Measurements from ENCODE around the gene CCDC91. TPM values are rescaled to one million over a fixed set of nuclear protein-coding genes. Genes with fewer than 3 reads are reported as not detected.
"Not testable (repeated sequence)": the region's sequence is repeated elsewhere in the genome, so short reads cannot be mapped to it uniquely, and the experiment has no call there.

CCDC91 gene
- total RNA-seq, 1 donor from 2014 or later, result 51.3 TPM

DNA sequence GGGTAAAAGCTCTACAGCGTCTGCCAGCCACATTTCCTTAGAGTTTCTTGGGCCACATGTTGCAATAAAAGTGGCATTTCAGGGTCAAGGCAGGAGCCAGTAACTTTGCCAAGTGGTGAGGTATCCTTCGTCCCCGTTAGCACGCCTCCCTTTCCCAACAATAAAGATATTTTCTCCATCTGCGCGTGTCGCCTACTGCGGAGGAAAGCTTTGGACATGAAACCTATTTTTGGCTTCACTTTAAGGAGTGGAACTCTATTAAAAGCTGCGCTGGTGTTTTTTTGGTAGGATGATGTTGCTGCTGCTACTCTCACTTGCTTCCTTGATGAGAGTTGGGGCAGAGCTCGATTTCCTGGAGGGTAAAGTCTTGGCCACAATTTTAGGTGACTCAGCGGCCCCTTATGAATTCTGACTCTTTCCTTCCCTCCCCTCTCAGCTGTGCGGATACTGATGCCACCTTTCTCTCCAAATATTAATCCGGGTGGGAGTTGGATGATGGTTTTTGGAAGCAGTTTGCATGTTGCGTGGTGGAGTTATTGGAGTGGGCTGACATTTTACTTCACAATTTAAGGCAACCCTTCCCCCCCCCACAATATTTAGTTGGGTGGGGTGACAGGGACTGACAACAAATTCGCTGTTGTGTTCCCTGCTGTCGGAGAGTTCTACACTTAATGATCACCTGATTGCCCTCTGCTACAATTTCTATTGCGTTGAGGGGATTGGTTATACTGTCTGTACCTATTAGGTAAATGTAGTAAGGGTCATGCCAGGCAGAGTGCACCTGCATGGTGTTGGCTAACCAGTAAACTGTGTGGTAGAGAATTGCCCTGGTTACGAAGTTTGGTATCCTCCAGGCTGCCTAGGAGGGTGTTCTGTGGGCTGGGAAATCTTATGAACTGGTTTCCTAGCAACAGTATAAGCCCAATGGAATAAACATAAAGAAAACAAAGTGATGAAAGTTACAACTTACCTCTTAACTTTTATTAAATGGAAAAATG, 1.1 kb downstream of the CCDC91 start:
- Mint-ChIP-seq H3K27me3 (no peaks in the 10 kb centered on the region), H3K27ac (peak overlapping the region; percentile 98), H3K36me3 (ENCODE audit: insufficient read depth) (peaks cover 27% of the 10 kb centered on the region), H3K4me1 (ENCODE audit: low read depth) (peaks cover 14% of the 10 kb centered on the region), H3K4me3 (ENCODE audit: low read depth) (peak overlapping the region; percentile 92), H3K9me3 (ENCODE audit: low read depth) (peaks cover 34% of the 10 kb centered on the region)
- TF ChIP-seq, protein P1, sequence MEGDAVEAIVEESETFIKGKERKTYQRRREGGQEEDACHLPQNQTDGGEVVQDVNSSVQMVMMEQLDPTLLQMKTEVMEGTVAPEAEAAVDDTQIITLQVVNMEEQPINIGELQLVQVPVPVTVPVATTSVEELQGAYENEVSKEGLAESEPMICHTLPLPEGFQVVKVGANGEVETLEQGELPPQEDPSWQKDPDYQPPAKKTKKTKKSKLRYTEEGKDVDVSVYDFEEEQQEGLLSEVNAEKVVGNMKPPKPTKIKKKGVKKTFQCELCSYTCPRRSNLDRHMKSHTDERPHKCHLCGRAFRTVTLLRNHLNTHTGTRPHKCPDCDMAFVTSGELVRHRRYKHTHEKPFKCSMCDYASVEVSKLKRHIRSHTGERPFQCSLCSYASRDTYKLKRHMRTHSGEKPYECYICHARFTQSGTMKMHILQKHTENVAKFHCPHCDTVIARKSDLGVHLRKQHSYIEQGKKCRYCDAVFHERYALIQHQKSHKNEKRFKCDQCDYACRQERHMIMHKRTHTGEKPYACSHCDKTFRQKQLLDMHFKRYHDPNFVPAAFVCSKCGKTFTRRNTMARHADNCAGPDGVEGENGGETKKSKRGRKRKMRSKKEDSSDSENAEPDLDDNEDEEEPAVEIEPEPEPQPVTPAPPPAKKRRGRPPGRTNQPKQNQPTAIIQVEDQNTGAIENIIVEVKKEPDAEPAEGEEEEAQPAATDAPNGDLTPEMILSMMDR (IDR thresholded peaks at IDR 0.05; ENCODE audit: unreplicated experiment), result no peak
- DNase-seq (ENCODE audit: low spot score, unreplicated experiment), result no peak

DNA sequence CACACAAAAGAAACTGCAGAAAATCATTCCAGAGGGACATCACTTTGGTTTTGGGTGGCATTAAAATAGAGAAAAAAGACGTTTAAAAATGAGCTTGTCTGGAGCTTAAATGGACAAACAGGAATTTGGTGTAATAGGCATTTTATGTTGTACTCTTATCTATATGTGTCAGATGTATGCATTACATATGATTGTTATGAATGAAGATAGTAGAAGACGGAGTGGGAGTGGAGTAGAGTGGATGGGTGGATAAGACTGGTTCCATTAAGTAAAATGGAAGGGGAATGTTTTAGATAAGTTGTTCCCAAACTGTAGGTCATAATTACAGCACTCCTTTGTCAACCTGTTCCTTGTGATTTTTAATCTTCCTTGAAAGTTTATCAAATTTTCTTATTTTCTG, 1.9 kb downstream of the CCDC91 start:
- Mint-ChIP-seq H3K36me3 (ENCODE audit: insufficient read depth) (peaks cover 27% of the 10 kb centered on the region), H3K27ac (no peak overlapping the region), H3K4me3 (ENCODE audit: low read depth) (peak overlapping the region; percentile 92), H3K4me1 (ENCODE audit: low read depth) (peaks cover 14% of the 10 kb centered on the region), H3K27me3 (no peaks in the 10 kb centered on the region), H3K9me3 (ENCODE audit: low read depth) (peaks cover 38% of the 10 kb centered on the region)
- TF ChIP-seq, protein P1 (IDR thresholded peaks at IDR 0.05; ENCODE audit: unreplicated experiment), result no peak
- DNase-seq (ENCODE audit: low spot score, unreplicated experiment), result no peak

DNA sequence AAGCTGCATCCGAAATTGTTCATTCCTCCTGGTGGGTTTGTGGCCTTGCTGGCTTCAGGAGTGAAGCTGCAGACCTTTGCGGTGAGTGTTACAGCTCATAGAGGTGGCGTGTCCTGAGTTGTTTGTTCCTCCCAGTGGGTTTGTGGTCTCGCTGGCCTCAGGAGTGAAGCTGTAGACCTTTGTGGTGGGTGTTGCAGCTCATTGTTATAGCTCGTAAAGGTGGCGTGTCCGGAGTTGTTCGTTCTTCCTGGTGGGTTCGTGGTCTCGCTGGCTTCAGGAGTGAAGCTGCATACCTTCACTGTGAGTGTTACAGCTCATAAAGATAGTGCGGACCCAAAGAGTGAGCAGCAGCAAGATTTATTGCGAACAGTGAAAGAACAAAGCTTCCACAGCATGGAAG, 4.4 kb downstream of the CCDC91 start:
- not testable (repeated sequence) for DNase-seq (ENCODE audit: low spot score, unreplicated experiment); H3K27me3 Mint-ChIP-seq; H3K4me3 Mint-ChIP-seq (ENCODE audit: low read depth)
- H3K27ac Mint-ChIP-seq, result peak overlapping the region; percentile 46
- peaks cover 30% of the 10 kb centered on the region for H3K36me3 Mint-ChIP-seq (ENCODE audit: insufficient read depth)
- H3K4me1 Mint-ChIP-seq (ENCODE audit: low read depth), result peaks cover 14% of the 10 kb centered on the region
- H3K9me3 Mint-ChIP-seq (ENCODE audit: low read depth), result peaks cover 36% of the 10 kb centered on the region

DNA sequence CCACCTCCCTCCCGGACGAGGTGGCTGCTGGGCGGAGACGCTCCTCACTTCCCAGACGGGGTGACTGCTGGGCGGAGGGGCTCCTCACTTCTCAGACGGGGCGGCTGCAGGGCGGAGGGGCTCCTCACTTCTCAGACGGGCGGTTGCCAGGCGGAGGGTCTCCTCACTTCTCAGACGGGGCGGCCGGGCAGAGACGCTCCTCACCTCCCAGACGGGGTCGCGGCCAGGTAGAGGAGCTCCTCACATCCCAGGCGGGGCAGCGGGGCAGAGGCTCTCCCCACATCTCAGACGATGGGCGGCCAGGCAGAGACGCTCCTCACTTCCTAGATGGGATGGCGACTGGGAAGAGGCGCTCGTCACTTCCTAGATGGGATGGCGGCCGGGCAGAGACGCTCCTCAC, 10.9 kb downstream of the CCDC91 start:
- not testable (repeated sequence) for H3K27ac Mint-ChIP-seq; H3K27me3 Mint-ChIP-seq; H3K4me3 Mint-ChIP-seq (ENCODE audit: low read depth); DNase-seq (ENCODE audit: low spot score, unreplicated experiment)
- H3K36me3 Mint-ChIP-seq (ENCODE audit: insufficient read depth), result peaks cover 35% of the 10 kb centered on the region
- peaks cover 45% of the 10 kb centered on the region for H3K9me3 Mint-ChIP-seq (ENCODE audit: low read depth)
- peaks cover 11% of the 10 kb centered on the region for H3K4me1 Mint-ChIP-seq (ENCODE audit: low read depth)

DNA sequence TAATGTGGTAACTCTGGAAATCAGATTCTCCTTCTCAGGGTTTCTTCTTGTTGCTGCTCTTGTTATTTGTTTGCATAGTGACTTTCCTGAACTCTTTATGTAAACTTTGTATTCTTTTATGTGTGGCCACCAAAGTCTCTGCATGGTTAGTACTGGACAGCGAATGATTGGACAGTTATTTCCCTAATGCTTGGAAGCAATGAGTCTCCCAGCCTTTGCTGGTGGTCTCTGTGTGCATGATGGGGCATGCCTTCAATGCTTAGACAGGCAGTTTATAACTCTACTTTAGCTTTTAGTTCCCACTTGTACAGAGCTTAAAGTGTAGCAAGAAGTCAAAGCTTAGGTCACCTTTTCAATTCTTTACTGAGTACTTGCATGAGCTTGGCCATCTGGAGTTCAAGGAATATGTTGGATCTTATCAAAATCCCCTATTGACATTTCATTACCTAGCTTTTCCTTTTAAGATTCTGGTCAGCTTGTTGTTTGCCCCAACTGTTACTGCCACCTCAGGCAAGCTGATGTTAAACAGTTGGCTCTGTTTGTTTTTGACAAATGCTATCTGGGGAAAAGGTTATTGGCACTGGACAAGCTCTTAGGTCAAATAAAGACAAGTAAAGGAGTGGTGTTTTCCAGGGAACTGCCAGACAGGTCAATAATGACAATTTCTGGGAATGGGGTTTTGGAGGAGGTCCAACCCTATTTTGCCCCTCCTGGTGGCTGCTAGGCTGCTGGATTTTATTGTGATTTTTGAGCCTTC, 12.3 kb downstream of the CCDC91 start:
- no peak for DNase-seq (ENCODE audit: low spot score, unreplicated experiment)
- Mint-ChIP-seq H3K4me3 (ENCODE audit: low read depth) (no peak overlapping the region), H3K27ac (peak overlapping the region; percentile 82), H3K9me3 (ENCODE audit: low read depth) (peaks cover 47% of the 10 kb centered on the region), H3K4me1 (ENCODE audit: low read depth) (peaks cover 11% of the 10 kb centered on the region), H3K27me3 (no peaks in the 10 kb centered on the region), H3K36me3 (ENCODE audit: insufficient read depth) (peaks cover 46% of the 10 kb centered on the region)
- TF ChIP-seq, protein P1 (IDR thresholded peaks at IDR 0.05; ENCODE audit: unreplicated experiment), result peak; percentile 9

DNA sequence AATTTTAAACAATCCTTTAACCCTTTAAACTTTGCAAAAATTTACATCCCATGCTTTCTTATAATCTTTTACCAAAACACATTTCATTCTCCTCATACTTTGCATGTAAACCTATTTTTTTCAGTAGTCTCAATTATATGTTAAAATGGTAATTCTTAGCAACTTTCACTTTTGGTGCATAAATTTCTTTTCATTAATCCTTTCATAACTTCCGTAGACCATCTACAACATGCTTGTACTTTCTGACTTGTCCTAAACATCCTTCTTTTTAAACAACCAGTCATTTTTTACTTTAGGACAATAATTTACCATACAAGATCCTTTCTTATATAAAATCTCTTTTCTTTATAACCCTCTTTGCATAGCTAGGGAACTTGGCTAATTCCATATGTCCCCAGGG, 19.5 kb downstream of the CCDC91 start:
- Mint-ChIP-seq H3K9me3 (ENCODE audit: low read depth) (peaks cover 57% of the 10 kb centered on the region), H3K4me1 (ENCODE audit: low read depth) (no peaks in the 10 kb centered on the region), H3K4me3 (ENCODE audit: low read depth) (no peak overlapping the region), H3K27ac (no peak overlapping the region), H3K27me3 (no peaks in the 10 kb centered on the region), H3K36me3 (ENCODE audit: insufficient read depth) (peaks cover 71% of the 10 kb centered on the region)
- no peak for DNase-seq (ENCODE audit: low spot score, unreplicated experiment)
- TF ChIP-seq, protein P1 (IDR thresholded peaks at IDR 0.05; ENCODE audit: unreplicated experiment), result no peak

All from progenitor cell of endocrine pancreas (in vitro differentiated cells).